Putamen (tissue), 1 donor: ENCODE results near the gene VDR.

Source experiments
- DNase-seq: peaks from one replicate; pipeline ENCODE4 v3.0.0-alpha.2; 2016; ENCODE audit warnings: low spot score

VDR gene

DNA sequence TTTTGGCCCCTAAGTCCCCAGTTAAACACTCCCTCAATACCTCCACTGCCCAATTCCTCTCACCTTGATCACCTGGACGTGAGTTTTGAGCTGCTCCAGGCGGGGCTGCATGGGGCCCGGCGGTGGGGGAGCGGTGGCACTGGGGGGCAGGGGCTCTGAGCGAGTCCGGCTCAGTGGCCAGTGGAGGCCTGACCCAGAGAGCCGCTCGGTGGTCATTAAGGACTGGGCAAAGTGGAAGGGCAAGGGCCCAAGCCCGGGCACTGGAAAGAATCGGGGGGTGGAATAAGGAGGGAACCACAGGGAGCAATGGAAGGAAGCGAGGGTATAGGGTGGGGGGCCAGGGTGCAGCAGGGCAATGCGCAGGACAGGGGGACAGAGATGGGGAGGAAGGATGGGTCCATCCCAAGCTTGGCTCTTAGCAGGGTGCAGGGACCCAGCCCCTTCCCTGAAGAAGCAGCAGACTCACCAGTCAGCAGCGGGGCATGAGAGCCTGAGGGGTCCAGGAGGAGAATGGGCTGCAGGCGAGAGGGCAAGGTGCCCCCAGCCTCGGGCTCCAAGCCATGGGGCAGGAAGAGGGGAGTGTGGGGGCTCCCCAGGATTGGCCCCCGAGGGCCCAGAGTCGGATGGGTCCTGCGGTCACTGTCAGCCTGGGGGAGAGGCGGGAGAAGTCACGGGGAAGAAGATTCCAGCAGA is 109.5 kb downstream of the VDR start:
- no peak for DNase-seq

DNA sequence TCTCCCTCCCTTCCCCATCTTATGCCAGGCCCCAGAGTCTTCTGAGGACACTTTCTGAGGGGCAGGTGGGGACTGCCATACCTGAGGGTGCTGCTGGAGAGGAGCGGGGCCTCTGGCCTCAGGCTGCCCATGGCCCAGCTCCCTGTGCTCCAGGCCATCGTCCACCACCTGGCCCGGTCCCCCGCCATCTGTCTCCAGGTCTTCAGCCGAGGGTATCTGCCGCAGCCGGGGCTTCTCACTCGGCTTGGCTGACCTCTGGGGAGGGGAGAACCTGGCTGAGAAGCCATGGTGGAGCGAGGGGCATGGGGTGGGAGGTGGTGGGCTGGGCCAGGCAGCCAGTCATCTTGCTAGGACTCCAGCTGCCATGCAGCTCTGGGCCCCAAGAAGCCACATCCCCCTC is 110.1 kb downstream of the VDR start:
- DNase-seq: no peak

GRCh38 chr12:47793015-47793681 is 111.6 kb downstream of the VDR start:
- DNase-seq: no peak

- no peak for DNase-seq
These were observed 112.9 kb downstream of the VDR start for GRCh38 chr12:47791874-47792273.
